Colonic mucosa (tissue), 4 donors: Measurements from ENCODE around the gene CCDC12. TPM values are rescaled to one million over a fixed set of nuclear protein-coding genes. Genes with fewer than 3 reads are reported as not detected.

Experiments used
- DNase-seq: peaks from one replicate; pipeline ENCODE4 v3.0.0-alpha.2; 2020
- H3K27ac ChIP-seq: fragments of 200-600 bp; one replicate; pipeline ENCODE4 v1.8.0; 2021
- H3K27me3 ChIP-seq: fragments of 200-600 bp; one replicate; pipeline ENCODE4 v1.8.0; 2021
- H3K36me3 ChIP-seq: fragments of 200-600 bp; one replicate; pipeline ENCODE4 v1.8.0; 2021
- H3K4me1 ChIP-seq: fragments of 200-600 bp; one replicate; pipeline ENCODE4 v1.8.0; 2021; ENCODE audit warnings: mild to moderate bottlenecking
- H3K4me3 ChIP-seq: fragments of 200-600 bp; one replicate; pipeline ENCODE4 v1.8.0; 2021
- H3K9ac ChIP-seq, 2 donors: one replicate each; pipeline ENCODE4 v1.7.0; 2013; ENCODE audit warnings: control low read depth in 2 of 2, low read depth in 2 of 2, low read length in 2 of 2
- H3K9me3 ChIP-seq: fragments of 200-600 bp; one replicate; pipeline ENCODE4 v1.8.0; 2021
- intact Hi-C: fragments of 100-400 bp; cut with DNase I; formaldehyde crosslinking; loops from one replicate; pipeline ENCODE4 v1.14.1; 2022
- total RNA-seq, 2 donors: library from RNA; stranded (reverse); fragmentation: NEBNext Ultra II Directional in 1 of 2; extraction: Animal tissue kit (Norgen Biotek cat#: 25700) in 1 of 2; gene quantifications; one replicate each; pipeline ENCODE4 v1.2.1, GENCODE V29; 2021
- TF ChIP-seq, protein P1 (sequence below): fragments of 200-600 bp; IDR thresholded peaks from one replicate; pipeline ENCODE4 v1.8.0; 2022; ENCODE audit warnings: antibody characterized with exemption, mild to moderate bottlenecking
- donor health status: healthy.
- donor health status: DM: no; HTN: no; CAD: no.
- donor health status: DM: no; HTN: no; CAD: no.

CCDC12 gene
- total RNA-seq, 2 donors from 2014 or later, result 34.1 to 55.7 TPM

DNA sequence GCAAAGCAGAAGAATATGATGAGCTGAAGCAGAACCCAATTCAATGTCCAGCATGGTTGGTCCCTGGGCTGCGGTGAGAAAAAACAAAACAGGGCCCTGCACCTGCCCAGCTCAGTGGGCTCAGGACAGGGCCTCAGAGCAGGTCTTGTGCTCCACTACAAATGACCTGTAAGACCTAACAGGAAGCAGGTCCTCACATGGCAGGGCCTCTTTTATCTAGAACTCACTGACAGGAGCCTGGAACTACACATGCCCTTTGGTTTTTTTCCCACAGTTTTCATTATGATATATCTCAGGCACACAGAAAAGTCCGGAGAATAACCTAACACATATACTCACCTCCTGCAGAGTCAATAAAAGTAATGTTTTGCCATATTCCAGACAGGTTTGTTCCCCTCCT, 38.4 kb downstream of the CCDC12 start:
- no peaks in the 10 kb centered on the region for H3K36me3 ChIP-seq
- H3K4me1 ChIP-seq, result peaks cover 21% of the 10 kb centered on the region
- TF ChIP-seq, protein P1, sequence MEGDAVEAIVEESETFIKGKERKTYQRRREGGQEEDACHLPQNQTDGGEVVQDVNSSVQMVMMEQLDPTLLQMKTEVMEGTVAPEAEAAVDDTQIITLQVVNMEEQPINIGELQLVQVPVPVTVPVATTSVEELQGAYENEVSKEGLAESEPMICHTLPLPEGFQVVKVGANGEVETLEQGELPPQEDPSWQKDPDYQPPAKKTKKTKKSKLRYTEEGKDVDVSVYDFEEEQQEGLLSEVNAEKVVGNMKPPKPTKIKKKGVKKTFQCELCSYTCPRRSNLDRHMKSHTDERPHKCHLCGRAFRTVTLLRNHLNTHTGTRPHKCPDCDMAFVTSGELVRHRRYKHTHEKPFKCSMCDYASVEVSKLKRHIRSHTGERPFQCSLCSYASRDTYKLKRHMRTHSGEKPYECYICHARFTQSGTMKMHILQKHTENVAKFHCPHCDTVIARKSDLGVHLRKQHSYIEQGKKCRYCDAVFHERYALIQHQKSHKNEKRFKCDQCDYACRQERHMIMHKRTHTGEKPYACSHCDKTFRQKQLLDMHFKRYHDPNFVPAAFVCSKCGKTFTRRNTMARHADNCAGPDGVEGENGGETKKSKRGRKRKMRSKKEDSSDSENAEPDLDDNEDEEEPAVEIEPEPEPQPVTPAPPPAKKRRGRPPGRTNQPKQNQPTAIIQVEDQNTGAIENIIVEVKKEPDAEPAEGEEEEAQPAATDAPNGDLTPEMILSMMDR, result no peak
- H3K9me3 ChIP-seq, result no peaks in the 10 kb centered on the region
- intact Hi-C loops, result no loop called here
- DNase-seq, result no peak
- H3K27me3 ChIP-seq, result no peaks in the 10 kb centered on the region
- no peak overlapping the region for H3K9ac ChIP-seq
- H3K27ac ChIP-seq, result no peak overlapping the region
- H3K4me3 ChIP-seq, result no peak overlapping the region

DNA sequence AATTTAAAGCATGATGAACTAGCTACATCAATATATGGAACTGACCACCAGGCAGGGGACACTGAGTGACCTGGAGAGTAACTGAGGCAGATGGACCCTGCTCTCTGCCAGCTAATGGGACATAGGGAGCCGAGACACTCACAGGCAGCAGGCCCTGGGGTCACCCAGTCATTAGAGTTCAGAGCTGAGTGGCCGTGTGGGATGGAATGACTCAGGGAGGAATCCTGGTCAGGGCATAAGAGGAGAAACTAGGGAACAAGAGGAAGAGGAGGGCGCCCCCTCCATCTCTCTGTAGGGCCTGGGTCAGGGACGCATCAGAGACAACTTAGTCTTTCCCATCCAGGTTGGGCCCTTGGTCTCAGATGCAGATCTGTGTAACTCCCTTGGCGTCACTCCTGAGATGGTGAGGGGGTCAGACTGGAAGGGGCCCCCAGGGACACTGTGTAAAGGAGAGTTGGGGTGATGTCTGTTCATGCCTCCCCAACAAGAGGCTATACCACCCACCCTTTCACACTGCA, 39.8 kb downstream of the CCDC12 start:
- H3K4me3 ChIP-seq, result no peak overlapping the region
- intact Hi-C loops, result no loop called here
- TF ChIP-seq, protein P1, result no peak
- H3K27ac ChIP-seq, result no peak overlapping the region
- H3K36me3 ChIP-seq, result no peaks in the 10 kb centered on the region
- no peak for DNase-seq
- H3K9ac ChIP-seq, result no peak overlapping the region
- H3K4me1 ChIP-seq, result peaks cover 24% of the 10 kb centered on the region
- no peaks in the 10 kb centered on the region for H3K27me3 ChIP-seq
- no peaks in the 10 kb centered on the region for H3K9me3 ChIP-seq

DNA sequence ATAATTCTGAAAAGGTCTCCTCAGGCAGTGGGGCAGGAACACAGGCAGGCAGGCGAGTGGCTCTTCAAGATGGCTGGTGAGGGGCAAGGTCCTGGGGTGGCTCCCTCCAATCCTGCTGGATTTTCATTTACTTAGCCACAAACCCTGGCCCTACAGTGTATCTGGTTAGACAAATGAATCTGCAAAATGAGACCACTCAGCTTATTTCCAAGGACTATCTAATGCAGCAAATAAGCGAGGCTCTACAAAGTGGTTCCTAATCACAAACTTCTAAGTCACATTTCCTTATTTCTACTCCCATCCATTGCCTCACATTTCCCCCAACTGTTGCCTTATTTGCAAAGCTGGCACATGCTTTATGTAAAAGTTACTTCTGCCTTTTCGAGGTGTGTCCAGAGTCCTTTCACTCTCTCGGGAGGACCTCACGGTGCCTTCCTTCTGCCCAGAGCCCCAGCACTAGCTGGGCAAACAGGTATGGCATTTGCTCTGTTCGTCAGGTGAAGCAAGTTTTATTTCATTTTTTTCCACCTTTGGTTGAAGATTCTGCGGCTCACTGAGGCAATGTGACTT, 40.5 kb downstream of the CCDC12 start:
- H3K9me3 ChIP-seq, result no peaks in the 10 kb centered on the region
- H3K36me3 ChIP-seq, result no peaks in the 10 kb centered on the region
- no peak overlapping the region for H3K4me3 ChIP-seq
- peaks cover 31% of the 10 kb centered on the region for H3K4me1 ChIP-seq
- intact Hi-C loops, result no loop called here
- no peak overlapping the region for H3K9ac ChIP-seq
- TF ChIP-seq, protein P1, result no peak
- H3K27ac ChIP-seq, result no peak overlapping the region
- H3K27me3 ChIP-seq, result no peaks in the 10 kb centered on the region
- DNase-seq, result no peak

DNA sequence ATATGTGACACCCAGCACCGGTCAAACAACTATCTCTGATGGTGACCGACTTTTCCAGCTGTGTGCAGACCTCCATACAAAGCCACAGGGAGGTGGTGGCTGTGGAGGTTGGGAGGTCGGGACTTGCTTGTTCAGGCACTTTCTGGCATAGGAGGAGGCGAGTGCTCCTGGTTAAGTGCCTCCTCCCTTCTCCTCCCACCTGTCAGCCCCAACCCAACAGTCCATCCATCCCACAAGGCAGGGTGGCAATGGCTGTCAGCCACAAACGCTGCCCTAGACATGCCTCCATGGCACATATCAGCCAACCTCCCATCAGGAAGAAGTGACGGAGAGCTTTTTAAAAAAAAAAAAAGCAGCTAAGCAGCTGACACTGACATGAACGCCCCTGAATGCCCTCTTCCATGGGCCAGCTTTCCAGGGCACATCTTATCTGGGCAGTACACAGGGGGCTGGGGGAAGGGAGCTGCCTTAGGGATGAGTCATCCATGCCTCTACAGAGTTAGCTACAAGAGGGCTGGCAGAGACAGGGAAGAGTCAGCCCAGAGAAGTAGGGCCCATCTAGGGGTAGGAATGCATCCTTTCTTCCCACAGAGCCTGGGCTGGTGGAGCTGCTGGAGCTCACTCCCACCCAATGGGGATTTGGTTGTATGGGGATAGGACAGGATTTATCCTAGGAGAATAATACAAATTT, 41.2 kb downstream of the CCDC12 start:
- Histone ChIP-seq H3K27me3 (no peaks in the 10 kb centered on the region), H3K27ac (no peak overlapping the region), H3K9ac (no peak overlapping the region), H3K9me3 (no peaks in the 10 kb centered on the region), H3K4me3 (no peak overlapping the region), H3K4me1 (peaks cover 39% of the 10 kb centered on the region), H3K36me3 (no peaks in the 10 kb centered on the region)
- intact Hi-C loops, result no loop called here
- no peak for DNase-seq
- TF ChIP-seq, protein P1, result no peak

DNA sequence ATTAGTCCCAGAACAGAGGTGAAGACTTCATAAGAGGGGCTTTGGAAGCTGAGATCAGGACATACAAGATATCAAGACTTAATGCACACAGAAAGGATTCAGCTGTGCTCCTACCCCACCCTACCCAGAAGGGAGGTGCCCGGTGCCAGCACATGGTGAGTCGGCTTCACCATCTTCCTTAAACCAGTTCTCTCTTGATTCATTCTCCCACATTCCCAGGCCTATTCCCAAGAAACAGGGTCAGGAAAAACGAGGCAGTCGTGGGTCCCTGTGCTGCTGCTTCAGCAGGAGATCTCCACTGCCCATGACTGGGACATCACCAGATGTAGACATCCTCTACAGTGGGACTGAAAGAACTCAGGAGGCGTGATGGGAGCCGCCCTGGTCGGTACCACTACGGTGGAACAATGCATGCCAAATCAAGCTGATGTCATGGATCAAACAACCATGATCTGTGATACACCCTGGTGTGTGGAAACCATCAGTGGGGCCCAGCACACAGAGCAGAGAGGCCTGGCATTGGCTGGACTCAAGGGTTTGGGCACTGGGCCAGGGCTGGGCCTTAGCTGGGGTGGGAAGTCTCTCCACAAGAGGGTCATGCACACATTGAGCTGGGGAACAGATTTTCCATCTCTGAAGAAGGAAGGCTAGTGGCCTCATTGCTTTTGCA, 41.9 kb downstream of the CCDC12 start:
- DNase-seq, result no peak
- intact Hi-C loops, result no loop called here
- H3K27me3 ChIP-seq, result no peaks in the 10 kb centered on the region
- TF ChIP-seq, protein P1, result no peak
- no peak overlapping the region for H3K27ac ChIP-seq
- H3K9me3 ChIP-seq, result no peaks in the 10 kb centered on the region
- no peaks in the 10 kb centered on the region for H3K36me3 ChIP-seq
- H3K4me1 ChIP-seq, result peaks cover 42% of the 10 kb centered on the region
- H3K9ac ChIP-seq, result no peak overlapping the region
- H3K4me3 ChIP-seq, result no peak overlapping the region
